K562 (cell line): Measurements from ENCODE around the gene CNTF. TPM values are rescaled to one million over a fixed set of nuclear protein-coding genes. Genes with fewer than 3 reads are reported as not detected.

ENCODE experiments used
- ATAC-seq: fragments of 200-7000 bp; cut with Tn5 transposase; 3 replicates; pipeline ENCODE4 v1.9.1; 2020; ENCODE audit warnings: moderate library complexity
- BruUV-seq: library from RNA; stranded (reverse); fragments of 400-500 nt; replicated peaks from 2 replicates; lab custom pipeline; 2021; lab: Mats Ljungman, UMichigan
- CTCF ChIA-PET: fragments of 300-600 bp; formaldehyde crosslinking; extraction: SDS; loops from one replicate; lab custom pipeline; 2021; ENCODE audit warnings: low intra/inter-chr PET ratio; lab: Yijun Ruan, JAX
- POLR2A ChIA-PET: fragments of 300-600, 350-650 bp; sonication (Branson Sonifier 250); formaldehyde crosslinking; extraction: SDS; loops from one replicate; lab custom pipeline; 2021; ENCODE audit warnings: antibody characterized with exemption, inconsistent platforms; lab: Yijun Ruan, JAX
- DNase-seq, 4 experiments: peaks; one replicate each; pipeline versions ENCODE4 v3.0.0 to v3.0.0-alpha.2; 2011 to 2018; ENCODE audit warnings: low spot score in 3 of 4, mixed read lengths in 3 of 4; ENCODE audit errors: extremely low read depth in 1 of 4
- FAIRE-seq: peaks from 2 replicates; lab custom pipeline; 2011; peaks lifted over from hg19 to GRCh38; lab: Jason Lieb, UNC
- H2AFZ ChIP-seq: 2 replicates; pipeline ENCODE4 v1.6.0; 2011; ENCODE audit warnings: low read depth, low read length, control low read depth, inconsistent platforms
- H3K27ac ChIP-seq: fragments of 200-600 bp; 3 replicates; pipeline ENCODE4 v1.8.0; 2011; ENCODE audit warnings: low read depth, mild to moderate bottlenecking, control low read depth, inconsistent platforms, low read length, moderate library complexity, mixed read lengths; ENCODE audit errors: extremely low read depth
- H3K27me3 ChIP-seq, 2 experiments: fragments of 300-600 bp in 1 of 2; 2 replicates in 1 of 2; 3 replicates in 1 of 2; pipeline versions ENCODE4 v1.6.0 to v1.8.0; 2011; ENCODE audit warnings: inconsistent platforms in 2 of 2, low read length in 2 of 2, mild to moderate bottlenecking in 1 of 2, mixed read lengths in 1 of 2, moderate library complexity in 1 of 2; ENCODE audit not compliant: control insufficient read depth in 2 of 2, insufficient read depth in 2 of 2
- H3K36me3 ChIP-seq: fragments of 300-600 bp; 3 replicates; pipeline ENCODE4 v1.8.0; 2011; ENCODE audit warnings: mild to moderate bottlenecking, low read length, inconsistent platforms; ENCODE audit not compliant: control insufficient read depth, insufficient read depth
- H3K4me1 ChIP-seq, 2 experiments: fragments of 200-600 bp in 1 of 2; replicated peaks in 1 of 2; 2 replicates in 1 of 2; 3 replicates in 1 of 2; pipeline versions ENCODE4 v1.5.1 to v1.8.0; 2011; ENCODE audit warnings: inconsistent platforms in 2 of 2, low read length in 2 of 2, mild to moderate bottlenecking in 1 of 2, mixed read lengths in 1 of 2, moderate library complexity in 1 of 2; ENCODE audit not compliant: control insufficient read depth in 2 of 2, insufficient read depth in 2 of 2
- H3K4me2 ChIP-seq: 2 replicates; pipeline ENCODE4 v1.6.1; 2011; ENCODE audit warnings: low read length, control low read depth, inconsistent platforms, mixed read lengths; ENCODE audit not compliant: insufficient read depth
- H3K4me3 ChIP-seq: fragments of 200-600 bp; sonication (generic), shearing (Covaris generic); 2 replicates; pipeline ENCODE4 v1.5.1; 2016; ENCODE audit warnings: control low read depth, inconsistent platforms
- H3K79me2 ChIP-seq: fragments of 200-600 bp; 3 replicates; pipeline ENCODE4 v1.8.0; 2011; ENCODE audit warnings: low read length, inconsistent platforms; ENCODE audit not compliant: control insufficient read depth, insufficient read depth
- H3K9ac ChIP-seq, 2 experiments: 2 replicates each; pipeline versions ENCODE4 v1.6.0 to v1.6.1; 2011; ENCODE audit warnings: low read depth in 2 of 2, low read length in 2 of 2, control low read depth in 1 of 2, inconsistent platforms in 1 of 2, mild to moderate bottlenecking in 1 of 2, mixed read lengths in 1 of 2; ENCODE audit not compliant: insufficient read depth in 1 of 2
- H3K9me1 ChIP-seq: one replicate; pipeline ENCODE4 v1.6.0; 2011; ENCODE audit warnings: inconsistent platforms, mild to moderate bottlenecking, low read length, moderate library complexity; ENCODE audit not compliant: control insufficient read depth, insufficient read depth
- H3K9me3 ChIP-seq: replicated peaks from 2 replicates; pipeline ENCODE4 v1.5.1; 2011; ENCODE audit warnings: low read depth, low read length, inconsistent platforms; ENCODE audit not compliant: control insufficient read depth, insufficient read depth
- H4K20me1 ChIP-seq: replicated peaks from 2 replicates; pipeline ENCODE4 v1.6.1; 2011; ENCODE audit warnings: low read length, inconsistent platforms, mixed read lengths; ENCODE audit not compliant: control insufficient read depth, insufficient read depth
- ARID2 ChIP-seq: fragments of 450-650 bp; IDR thresholded peaks from 2 replicates; pipeline ENCODE4 v1.6.1; 2017; ENCODE audit warnings: antibody characterized with exemption, mild to moderate bottlenecking
- BRD4 ChIP-seq: fragments of 200-600 bp; sonication (generic); IDR thresholded peaks from 2 replicates; pipeline ENCODE4 v1.6.1; 2017; ENCODE audit warnings: inconsistent platforms
- C11orf30 ChIP-seq: fragments of 450-650 bp; IDR thresholded peaks from 2 replicates; pipeline ENCODE4 v1.6.1; 2016; ENCODE audit warnings: low read depth, mild to moderate bottlenecking
- FOXM1 ChIP-seq, 2 experiments: fragments of 450-650 bp in 1 of 2; sonication (generic) in 1 of 2; formaldehyde crosslinking in 1 of 2; IDR thresholded peaks; 2 replicates each; pipeline versions ENCODE4 v1.6.1 to v1.9.0; 2017 to 2022; ENCODE audit warnings: low read depth in 2 of 2, mild to moderate bottlenecking in 2 of 2, missing genetic modification reagents in 1 of 2, moderate library complexity in 1 of 2
- PHB2 ChIP-seq: fragments of 450-650 bp; IDR thresholded peaks from 2 replicates; pipeline ENCODE4 v1.6.1; 2017; ENCODE audit warnings: low read depth
- PHF8 ChIP-seq: fragments of 200-600 bp; sonication (generic); IDR thresholded peaks from 2 replicates; pipeline ENCODE4 v1.6.1; 2012; ENCODE audit warnings: mixed run types, mild to moderate bottlenecking, inconsistent platforms, low read length, moderate library complexity, borderline replicate concordance
- PRDM10 ChIP-seq: fragments of 450-650 bp; IDR thresholded peaks from 2 replicates; pipeline ENCODE4 v1.6.1; 2018; ENCODE audit not compliant: partially characterized antibody
- SMARCA5 ChIP-seq: fragments of 450-650 bp; IDR thresholded peaks from 2 replicates; pipeline ENCODE4 v1.6.1; 2016
- WGBS: fragments of 100-300 bp; shearing (Covaris generic); methylation state at CpG from one replicate; pipeline ENCODE4 v1.1.6; 2016; ENCODE audit warnings: low coverage, mixed read lengths; ENCODE audit not compliant: insufficient coverage; ENCODE audit errors: missing lambda C conversion rate; 5-methylcytosine and 5-hydroxymethylcytosine counted together
- in situ Hi-C: fragments of 300-500 bp; cut with MboI; formaldehyde crosslinking; loops from 4 replicates; pipeline ENCODE4 v1.15.0; 2018; ENCODE audit warnings: inconsistent platforms, mixed read lengths
- intact Hi-C: fragments of 100-400 bp; cut with micrococcal nuclease; formaldehyde crosslinking; loops from 2 replicates; pipeline ENCODE4 v1.14.2; 2022
- polyA plus RNA-seq, 8 experiments: library from polyadenylated mRNA; depleted of rRNA in 4 of 8; stranded (reverse) in 5 of 8; unstranded in 3 of 8; fragments of >200 nt; fragmentation: Nextera tagmentation in 2 of 8; fragmentation: Illumina TruSeq in 1 of 8; extraction: Ambion mirVana in 2 of 8; extraction: Trizol in 1 of 8; gene quantifications; 2 replicates each; pipeline versions ENCODE4 v1.2.1 to v1.2.3, GENCODE V29; 2011 to 2014; ENCODE audit warnings: inconsistent platforms in 1 of 8, missing spikeins in 1 of 8
- total RNA-seq, 7 experiments: library from RNA; depleted of rRNA in 6 of 7; stranded (reverse); fragments of >200 nt in 6 of 7; fragmentation: Illumina TruSeq in 2 of 7; extraction: Trizol in 2 of 7; gene quantifications; 2 replicates each; pipeline versions ENCODE4 v1.2.1 to v1.2.3, GENCODE V29; 2011 to 2021; ENCODE audit warnings: low replicate concordance in 1 of 7
- TF ChIP-seq, protein P1 (sequence below): sonication (generic); formaldehyde crosslinking; IDR thresholded peaks from 2 replicates; pipeline ENCODE4 v1.8.1; 2022; ENCODE audit warnings: missing genetic modification reagents
- TF ChIP-seq, protein P2 (sequence below), 3 experiments: IDR thresholded peaks in 2 of 3; conservative IDR thresholded peaks in 1 of 3; 2 replicates each; pipeline ENCODE4 v1.5.1; 2011 to 2012; ENCODE audit warnings: low read length in 3 of 3, mild to moderate bottlenecking in 3 of 3, control low read depth in 2 of 3, improper control_type of control experiment in 1 of 3, inconsistent platforms in 1 of 3, low read depth in 1 of 3, mixed read lengths in 1 of 3, moderate library complexity in 1 of 3; ENCODE audit not compliant: insufficient read depth in 2 of 3

The CNTF gene
- total and polyA plus RNA-seq, 9 of the 15 experiments (the other 6 are each of a cell fraction or from before 2014, with no cell fraction given): 0.17 to 5.0 (median 2.3) TPM

- no peak for TF ChIP-seq ARID2
- TF ChIP-seq, protein P1, sequence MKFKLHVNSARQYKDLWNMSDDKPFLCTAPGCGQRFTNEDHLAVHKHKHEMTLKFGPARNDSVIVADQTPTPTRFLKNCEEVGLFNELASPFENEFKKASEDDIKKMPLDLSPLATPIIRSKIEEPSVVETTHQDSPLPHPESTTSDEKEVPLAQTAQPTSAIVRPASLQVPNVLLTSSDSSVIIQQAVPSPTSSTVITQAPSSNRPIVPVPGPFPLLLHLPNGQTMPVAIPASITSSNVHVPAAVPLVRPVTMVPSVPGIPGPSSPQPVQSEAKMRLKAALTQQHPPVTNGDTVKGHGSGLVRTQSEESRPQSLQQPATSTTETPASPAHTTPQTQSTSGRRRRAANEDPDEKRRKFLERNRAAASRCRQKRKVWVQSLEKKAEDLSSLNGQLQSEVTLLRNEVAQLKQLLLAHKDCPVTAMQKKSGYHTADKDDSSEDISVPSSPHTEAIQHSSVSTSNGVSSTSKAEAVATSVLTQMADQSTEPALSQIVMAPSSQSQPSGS (CRISPR knock-in tag): no peak
- peak; percentile 14; the same call in 1 of the 2 replicates for TF ChIP-seq BRD4
- TF ChIP-seq PHB2: no peak
- TF ChIP-seq C11orf30: no peak
- peak; percentile 93 for TF ChIP-seq FOXM1 (IDR thresholded peaks at IDR 0.05; ENCODE audit: low read depth)
- TF ChIP-seq FOXM1 (CRISPR knock-in tag; IDR thresholded peaks at IDR 0.05; ENCODE audit: low read depth): no peak
- TF ChIP-seq, all 486 proteins: peak for 85
Observed at GRCh38 chr11:58578635-58579191, 43.8 kb upstream of the CNTF start, which contains the start of gene ZFP91 (continued).

- peak overlapping the region; percentile 79 for H2AFZ ChIP-seq
- CTCF ChIA-PET: interaction anchor here (0.5 to 1.3 kb wide), 3 partner anchors 39 to 1066 kb away, joined by 3 to 4 read pairs (median 4); no protein-coding TSS in a partner anchor
- peak overlapping the region; percentile 87 for H3K4me3 ChIP-seq
- H3K27me3 ChIP-seq: no peaks in the 10 kb centered on the region
- peaks cover 19% of the 10 kb centered on the region for H3K36me3 ChIP-seq
- POLR2A ChIA-PET: interaction anchor here (0.6 to 1.1 kb wide), 3 partner anchors 188 to 392 kb away, joined by 3 to 4 read pairs (median 3); no protein-coding TSS in a partner anchor
- no peaks in the 10 kb centered on the region for H3K9me1 ChIP-seq
- peak overlapping the region; percentile 99 for H3K9ac ChIP-seq
- peaks cover 5% of the 10 kb centered on the region; the same call in 1 of the 2 replicates for H4K20me1 ChIP-seq
- peak overlapping the region; percentile 98 for H3K27ac ChIP-seq
- H3K4me2 ChIP-seq: peak overlapping the region; percentile 94
- in situ Hi-C loops (no loop called here), intact Hi-C loops (loop anchor here (2.0 to 10.0 kb wide), 3 partner anchors 193 to 565 kb away; partner anchors contain the start of gene FAM111A)
- peaks cover 78% of the 10 kb centered on the region for H3K79me2 ChIP-seq
- WGBS: under 1% methylated on average over 37 of the region's 78 CpGs
- H3K4me1 ChIP-seq: peaks cover 12 to 18% of the 10 kb centered on the region in 2 experiments
- peak; percentile 74 to 95 (median 78) for DNase-seq
- FAIRE-seq: peak; percentile 64
- peak; percentile 72 for ATAC-seq
- H3K9me3 ChIP-seq: no peaks in the 10 kb centered on the region
- no TSS peak for BruUV-seq
- peak; percentile 75; the same call in 1 of the 2 replicates for TF ChIP-seq PHF8
- peak; percentile 94 for TF ChIP-seq SMARCA5
- TF ChIP-seq, protein P2, sequence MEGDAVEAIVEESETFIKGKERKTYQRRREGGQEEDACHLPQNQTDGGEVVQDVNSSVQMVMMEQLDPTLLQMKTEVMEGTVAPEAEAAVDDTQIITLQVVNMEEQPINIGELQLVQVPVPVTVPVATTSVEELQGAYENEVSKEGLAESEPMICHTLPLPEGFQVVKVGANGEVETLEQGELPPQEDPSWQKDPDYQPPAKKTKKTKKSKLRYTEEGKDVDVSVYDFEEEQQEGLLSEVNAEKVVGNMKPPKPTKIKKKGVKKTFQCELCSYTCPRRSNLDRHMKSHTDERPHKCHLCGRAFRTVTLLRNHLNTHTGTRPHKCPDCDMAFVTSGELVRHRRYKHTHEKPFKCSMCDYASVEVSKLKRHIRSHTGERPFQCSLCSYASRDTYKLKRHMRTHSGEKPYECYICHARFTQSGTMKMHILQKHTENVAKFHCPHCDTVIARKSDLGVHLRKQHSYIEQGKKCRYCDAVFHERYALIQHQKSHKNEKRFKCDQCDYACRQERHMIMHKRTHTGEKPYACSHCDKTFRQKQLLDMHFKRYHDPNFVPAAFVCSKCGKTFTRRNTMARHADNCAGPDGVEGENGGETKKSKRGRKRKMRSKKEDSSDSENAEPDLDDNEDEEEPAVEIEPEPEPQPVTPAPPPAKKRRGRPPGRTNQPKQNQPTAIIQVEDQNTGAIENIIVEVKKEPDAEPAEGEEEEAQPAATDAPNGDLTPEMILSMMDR (IDR thresholded peaks at IDR 0.05 in 2 of 3, conservative IDR thresholded peaks at IDR 0.05 in 1 of 3; ENCODE audit: insufficient read depth in 2 of 3, low read depth in 1 of 3, low read length in 3 of 3): peak; percentile 68 to 85 (median 74)
- peak; percentile 60 for TF ChIP-seq PRDM10
Observed at GRCh38 chr11:58579192-58580129, 43.0 kb upstream of the CNTF start.
